Pons (tissue), 1 donor: ENCODE measurements around the gene SLC22A6.
A peak's percentile ranks its signal among the peaks of the same experiment; 100 is the strongest.
"Not testable (repeated sequence)": the region's sequence is repeated elsewhere in the genome, so short reads cannot be mapped to it uniquely, and the experiment has no call there.

Source experiments
- DNase-seq: peaks from one replicate; pipeline ENCODE4 v3.0.0-alpha.2; 2016; ENCODE audit warnings: low spot score

SLC22A6 gene

GRCh38 chr11:62985041-62985750, 429 bp upstream of the SLC22A6 start:
- DNase-seq: peak; percentile 90

- DNase-seq: no peak
Measured at GRCh38 chr11:62983536-62984199, 1.1 kb downstream of the SLC22A6 start.

GRCh38 chr11:62981743-62982142, 3.0 kb downstream of the SLC22A6 start:
- no peak for DNase-seq

GRCh38 chr11:62980133-62980760, 4.5 kb downstream of the SLC22A6 start:
- DNase-seq: no peak

- DNase-seq: no peak
Measured at GRCh38 chr11:62976109-62976508, 8.7 kb downstream of the SLC22A6 start.

- no peak for DNase-seq
Measured at GRCh38 chr11:62974848-62975522, 9.8 kb downstream of the SLC22A6 start.

GRCh38 chr11:62965574-62965973, 19.2 kb downstream of the SLC22A6 start:
- no peak for DNase-seq

GRCh38 chr11:62962391-62962790, 22.4 kb downstream of the SLC22A6 start:
- no peak for DNase-seq

GRCh38 chr11:62961017-62961570, 23.7 kb downstream of the SLC22A6 start:
- no peak for DNase-seq

- no peak for DNase-seq
Measured at GRCh38 chr11:62959422-62959980, 25.3 kb downstream of the SLC22A6 start.

GRCh38 chr11:62958547-62959421, 26.0 kb downstream of the SLC22A6 start:
- DNase-seq: no peak

- no peak for DNase-seq
Measured at GRCh38 chr11:62957147-62957546, 27.6 kb downstream of the SLC22A6 start.

GRCh38 chr11:62954478-62954877, 30.3 kb downstream of the SLC22A6 start:
- no peak for DNase-seq

- DNase-seq: no peak
Measured at GRCh38 chr11:62953811-62954210, 31.0 kb downstream of the SLC22A6 start.

- DNase-seq: no peak
Measured at GRCh38 chr11:62948765-62949320, 35.9 kb downstream of the SLC22A6 start.

GRCh38 chr11:62945538-62945937, 39.2 kb downstream of the SLC22A6 start:
- DNase-seq: not testable (repeated sequence)

- DNase-seq: not testable (repeated sequence)
Measured at GRCh38 chr11:62937528-62937927, 47.2 kb downstream of the SLC22A6 start.

GRCh38 chr11:62934496-62934785, 50.3 kb downstream of the SLC22A6 start:
- DNase-seq: no peak

GRCh38 chr11:62933750-62934495, 50.8 kb downstream of the SLC22A6 start:
- DNase-seq: no peak

- DNase-seq: no peak
Measured at GRCh38 chr11:62933285-62933684, 51.5 kb downstream of the SLC22A6 start.
